Activated CD4-positive, alpha-beta T cell treated with anti-CD3 and anti-CD28 coated beads, Interleukin-2, amount 50 U/mL, for 24 hours (primary cell): ENCODE measurements around the gene EML3.
A peak's percentile ranks its signal among the peaks of the same experiment; 100 is the strongest.
"Not testable (repeated sequence)": the region's sequence is repeated elsewhere in the genome, so short reads cannot be mapped to it uniquely, and the experiment has no call there.

ENCODE experiments used
- DNase-seq, 2 donors: peaks; one replicate each; pipeline ENCODE4 v3.0.0-alpha.2; 2020; ENCODE audit warnings: low read depth in 1 of 2, low spot score in 1 of 2

Gene EML3

DNA sequence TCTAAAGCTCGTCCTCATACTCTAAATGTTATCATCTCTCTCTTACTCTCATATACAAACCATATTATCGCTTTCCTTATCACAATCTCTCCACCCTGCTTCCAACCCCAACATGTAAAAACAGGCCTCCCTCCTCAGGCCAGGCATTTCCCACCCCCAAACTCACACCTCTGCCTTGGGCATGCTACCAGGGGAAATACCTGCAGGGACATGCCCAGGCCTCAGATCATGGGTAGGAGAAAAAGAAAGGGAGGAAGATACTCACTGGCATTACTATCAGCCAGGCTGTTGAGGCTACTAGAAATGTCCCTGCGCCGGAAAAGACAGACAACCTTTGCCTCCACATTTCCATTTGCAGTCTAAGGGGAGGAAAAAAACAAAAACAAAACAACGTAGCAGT is 12.7 kb downstream of the EML3 start:
- DNase-seq = no peak

DNA sequence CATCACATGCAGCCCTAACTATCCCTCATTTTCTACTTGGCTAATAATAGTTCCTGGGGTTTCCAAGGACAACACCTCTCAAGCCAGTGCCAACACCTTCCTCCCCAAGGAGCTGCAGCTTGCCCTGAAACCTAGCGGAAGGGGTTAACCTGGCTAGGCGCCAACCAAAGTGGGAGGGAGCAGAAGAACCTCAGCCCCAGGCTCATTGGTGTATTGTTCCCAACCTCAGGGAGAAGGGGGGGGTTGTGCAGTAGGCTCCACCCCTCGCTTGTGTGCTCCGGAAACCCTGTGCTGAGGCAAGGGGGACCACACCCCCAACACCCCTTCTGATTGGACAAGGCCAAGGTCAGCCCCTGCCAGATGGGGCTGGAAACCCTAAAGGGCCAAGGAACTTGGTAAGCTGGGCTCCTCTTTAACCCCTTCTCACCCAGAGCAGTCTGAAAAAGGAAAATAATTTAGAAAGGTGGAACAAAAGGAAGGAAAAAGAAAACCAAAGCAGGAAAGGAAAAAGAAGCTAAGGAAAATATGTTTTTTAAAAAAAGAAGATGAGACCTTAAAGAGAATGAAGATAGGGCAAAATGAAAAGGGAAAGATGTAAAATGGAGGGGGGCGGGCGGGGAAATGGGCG is 13.4 kb downstream of the EML3 start:
- peak; percentile 78 to 94 for DNase-seq

DNA sequence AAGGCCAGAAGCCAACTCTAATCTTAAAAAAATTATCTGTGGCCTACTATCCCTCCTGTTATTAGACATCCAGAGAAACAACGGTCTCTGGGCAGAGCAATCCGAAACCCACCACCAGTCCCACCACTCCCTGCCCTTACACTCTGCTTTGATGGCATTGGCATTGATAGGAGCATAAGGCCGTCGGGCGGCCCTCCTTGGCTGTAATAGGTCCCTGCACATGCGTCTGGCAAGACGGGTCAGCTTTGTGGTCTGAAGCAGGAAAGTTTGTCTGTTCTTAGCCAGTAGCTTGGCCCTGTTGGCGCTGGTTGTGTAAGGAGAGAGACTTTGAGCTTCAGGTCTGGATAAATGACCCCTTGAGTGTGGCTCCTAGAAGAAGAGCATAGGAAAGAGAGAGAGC is 17.5 kb downstream of the EML3 start:
- DNase-seq = no peak

DNA sequence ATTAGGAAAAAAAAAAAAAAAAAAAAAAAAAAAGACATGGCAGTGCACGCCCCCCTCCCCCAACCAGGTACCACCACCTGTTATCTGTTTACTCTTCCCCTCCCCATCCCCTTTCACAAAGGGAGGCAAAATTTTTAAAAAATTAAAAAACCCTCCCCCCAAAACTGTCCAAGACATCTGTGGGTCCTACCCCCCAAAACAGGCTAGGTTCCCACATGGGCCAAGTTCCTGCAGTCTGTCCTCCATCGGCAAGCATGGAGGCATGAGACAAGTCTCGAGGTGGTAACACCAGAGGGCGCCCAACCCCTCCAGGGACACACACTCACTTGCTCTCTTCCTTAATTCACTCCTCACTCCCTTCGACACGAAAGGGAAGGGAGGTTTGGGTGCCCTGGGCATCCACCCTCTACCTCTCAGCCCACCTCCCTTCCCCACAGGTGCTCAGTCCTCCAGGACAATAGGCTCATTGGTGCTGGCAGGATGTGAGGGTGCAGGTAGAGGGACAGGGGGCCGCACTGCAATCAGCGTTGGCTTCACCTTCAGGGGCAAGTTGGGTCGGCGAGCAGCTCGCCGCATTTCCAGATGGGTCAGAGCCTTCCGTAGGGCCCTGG is 19.0 kb downstream of the EML3 start:
- DNase-seq = peak; percentile 39 to 64

DNA sequence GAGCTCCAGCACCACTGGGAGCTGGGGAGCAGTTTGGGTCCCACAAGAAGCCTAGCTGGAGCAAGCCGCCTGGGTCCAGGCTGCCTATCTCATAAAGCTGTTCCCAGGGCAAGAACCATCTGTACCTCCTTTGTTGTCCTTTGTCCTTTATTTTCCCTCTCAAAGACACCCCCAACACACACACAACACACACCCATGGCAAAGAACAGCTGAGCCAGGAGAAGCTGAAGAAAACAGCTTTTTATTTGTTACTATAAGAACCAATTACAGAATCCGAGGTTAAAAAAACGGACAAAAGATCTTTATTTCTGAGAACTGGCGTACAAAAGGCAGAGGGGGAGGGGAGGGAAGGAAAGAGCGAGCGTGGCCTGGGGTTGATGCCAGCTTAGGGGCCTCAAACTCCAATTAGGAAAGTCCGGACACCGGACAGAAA is 19.6 kb downstream of the EML3 start:
- DNase-seq = no peak

DNA sequence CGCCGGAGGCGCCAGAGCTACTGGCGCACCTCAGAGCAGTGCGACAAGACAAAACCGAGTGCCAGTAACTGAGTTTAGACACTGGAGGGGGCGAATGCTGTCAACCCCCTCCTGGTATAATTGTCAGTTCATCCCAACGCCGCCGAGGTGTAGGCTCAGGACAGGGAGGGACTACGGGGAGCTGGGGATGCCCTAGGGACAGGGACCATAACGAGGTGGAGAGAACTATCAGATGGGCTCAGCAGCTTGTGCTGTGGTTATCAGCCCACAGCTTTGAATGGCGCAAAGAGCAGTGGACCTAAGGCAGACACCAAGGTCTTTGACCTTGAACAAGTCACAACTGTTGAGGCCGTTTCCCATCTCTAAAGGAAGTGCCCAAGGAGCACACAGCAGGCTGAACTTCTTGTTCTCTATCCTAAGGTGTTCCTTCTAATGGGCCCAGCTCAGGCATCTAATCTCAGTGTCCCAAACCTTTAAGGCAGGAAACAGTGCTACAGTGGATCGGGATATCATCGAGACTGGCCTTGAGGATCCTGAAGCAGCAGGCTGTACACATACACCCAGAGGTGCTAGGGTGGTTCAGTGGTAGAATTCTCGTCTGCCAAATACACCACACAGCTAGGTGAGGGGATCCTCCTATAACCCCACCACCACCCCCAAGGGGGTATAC is 20.3 kb downstream of the EML3 start:
- no peak for DNase-seq

DNA sequence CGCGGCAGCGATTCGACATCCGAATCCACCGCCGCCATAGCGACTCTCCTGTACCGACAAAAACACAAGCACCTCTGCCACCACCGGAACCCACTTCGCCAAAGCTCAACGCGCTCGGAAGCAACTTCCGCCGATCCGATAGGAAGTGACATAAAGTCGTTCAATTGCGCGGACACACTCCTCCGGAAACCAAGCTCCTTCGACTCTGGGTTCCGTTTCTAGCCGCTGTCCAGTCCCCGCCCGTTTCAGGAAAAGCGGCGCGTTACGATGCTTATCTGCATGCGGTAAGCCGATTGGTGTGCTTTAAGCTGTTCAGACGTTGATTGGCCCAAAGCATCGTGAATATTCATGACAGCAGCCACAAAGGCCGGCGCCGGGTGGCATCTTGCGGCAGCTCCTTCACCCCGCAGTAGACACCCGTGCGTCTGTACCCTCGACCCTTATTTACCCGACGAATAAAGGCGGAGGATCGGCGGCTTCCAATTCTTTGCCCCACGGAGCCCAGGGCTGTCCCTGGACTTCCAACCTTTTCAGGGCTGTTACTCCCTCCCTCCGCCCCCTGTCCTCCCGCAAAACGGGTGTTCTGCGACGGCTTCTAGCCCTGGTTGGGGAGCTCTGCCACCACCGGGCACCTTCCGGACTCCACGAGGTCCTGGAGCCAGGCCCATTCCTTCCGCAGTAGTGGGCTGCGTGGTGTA is 21.0 kb downstream of the EML3 start, which contains the start of gene TUT1:
Gene TUT1 (minus strand): TSS at position 76 of the 698 bp plus-strand sequence. CDS start 38 bp downstream, at position 38.
- DNase-seq = peak; percentile 88 to 98

DNA sequence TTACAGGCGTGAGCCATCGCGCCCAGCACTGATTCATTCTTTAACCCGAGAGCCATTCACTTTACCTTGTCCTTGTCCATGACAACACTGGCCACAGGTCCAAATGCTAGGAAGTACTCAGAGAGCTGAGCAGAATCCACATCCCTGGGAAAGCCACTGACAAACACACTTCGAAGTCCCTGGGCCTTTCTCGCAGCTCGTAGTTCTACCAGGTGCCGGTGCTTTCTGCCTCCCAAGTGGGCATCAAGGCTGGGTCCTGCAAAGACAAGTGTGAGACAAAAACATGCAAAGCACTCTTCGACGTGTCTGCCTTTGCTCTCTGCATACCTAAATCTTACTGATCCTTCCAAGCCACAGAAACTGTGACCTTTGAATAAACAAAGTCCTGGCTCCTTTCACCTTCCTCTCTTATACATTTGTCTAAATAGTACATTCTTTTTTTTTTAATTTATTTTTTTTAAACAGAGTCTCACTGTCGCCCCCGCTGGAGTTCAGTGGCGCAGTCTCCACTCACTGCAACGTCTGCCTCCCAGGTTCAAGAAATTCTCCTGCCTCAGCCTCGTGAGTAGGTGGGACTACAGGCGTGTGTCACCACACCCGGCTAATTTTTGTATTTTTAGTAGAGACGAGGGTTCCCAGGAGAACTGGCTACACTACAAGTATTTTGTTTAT is 23.5 kb downstream of the EML3 start:
- no peak for DNase-seq

DNA sequence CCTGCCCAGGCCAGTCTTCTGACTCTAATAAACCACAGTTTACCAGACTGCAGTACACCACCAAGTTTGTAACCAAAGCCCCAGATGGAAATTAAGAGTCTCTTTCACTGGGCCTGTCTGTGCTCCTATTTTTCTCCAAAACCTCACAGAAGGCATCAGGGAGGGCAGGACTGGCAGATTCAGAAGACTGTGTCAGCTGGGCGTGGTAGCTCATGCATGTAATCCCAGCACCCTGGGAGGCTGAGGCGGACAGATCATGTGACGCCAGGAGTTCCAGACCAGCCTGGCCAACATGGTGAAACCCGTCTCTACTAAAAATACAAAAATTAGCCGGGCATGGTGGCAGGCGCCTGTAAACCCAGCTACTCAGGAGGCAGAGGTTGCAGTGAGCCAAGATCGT is 27.2 kb downstream of the EML3 start:
- DNase-seq = not testable (repeated sequence)

DNA sequence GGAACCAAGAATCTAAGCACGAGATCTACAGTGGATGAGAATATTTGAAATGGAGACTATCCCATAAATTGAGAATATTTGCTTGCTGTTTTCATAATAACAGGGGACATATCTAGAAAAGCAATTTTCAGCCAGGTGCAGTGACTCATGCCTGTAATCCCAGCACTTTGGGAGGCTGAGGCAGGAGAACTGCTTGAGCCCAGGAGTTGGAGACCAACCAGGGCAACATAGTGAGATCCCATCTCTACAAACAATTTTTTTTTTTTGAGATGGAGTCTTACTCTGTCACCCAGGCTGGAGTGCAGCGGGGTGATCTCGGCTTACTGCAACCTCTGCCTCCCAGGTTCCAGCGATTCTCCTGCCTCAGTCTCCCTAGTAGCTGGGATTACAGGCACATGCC is 30.8 kb downstream of the EML3 start:
- not testable (repeated sequence) for DNase-seq

DNA sequence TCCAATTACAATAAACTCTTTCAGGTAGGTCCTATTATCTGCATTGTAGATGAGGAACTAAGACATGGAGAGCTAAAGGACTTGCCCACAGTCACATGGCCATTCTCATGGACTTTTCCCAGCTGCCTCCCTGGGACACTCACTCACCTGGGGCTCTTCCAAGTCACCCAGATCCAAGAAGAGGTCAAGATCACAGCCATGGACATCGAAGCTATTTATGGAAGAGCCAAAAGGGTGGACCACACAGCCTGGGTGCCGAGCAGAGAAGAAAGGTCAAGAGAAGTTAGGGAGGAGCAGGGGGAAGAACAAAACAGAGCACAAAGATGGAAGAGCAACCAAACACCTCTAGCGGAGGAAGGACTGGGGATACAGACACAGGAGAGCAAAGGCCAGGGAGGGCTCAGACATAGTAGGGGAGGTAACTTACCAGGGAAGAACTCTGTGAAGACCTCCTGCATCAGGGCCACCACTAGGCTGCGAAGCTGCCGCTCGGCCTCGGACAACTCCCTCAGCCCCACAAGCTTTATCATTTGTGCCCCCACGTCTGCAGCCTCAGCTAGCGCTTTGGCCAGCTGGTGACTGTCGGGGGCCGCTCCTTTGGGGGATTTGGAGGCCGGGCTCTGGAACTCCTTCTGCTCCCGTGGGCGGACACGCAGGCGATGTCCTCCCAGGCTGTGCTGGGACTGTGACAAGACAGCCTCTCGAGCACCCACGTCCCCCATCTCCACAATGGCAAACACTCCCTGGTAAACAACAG is 31.4 kb downstream of the EML3 start:
- DNase-seq = no peak

DNA sequence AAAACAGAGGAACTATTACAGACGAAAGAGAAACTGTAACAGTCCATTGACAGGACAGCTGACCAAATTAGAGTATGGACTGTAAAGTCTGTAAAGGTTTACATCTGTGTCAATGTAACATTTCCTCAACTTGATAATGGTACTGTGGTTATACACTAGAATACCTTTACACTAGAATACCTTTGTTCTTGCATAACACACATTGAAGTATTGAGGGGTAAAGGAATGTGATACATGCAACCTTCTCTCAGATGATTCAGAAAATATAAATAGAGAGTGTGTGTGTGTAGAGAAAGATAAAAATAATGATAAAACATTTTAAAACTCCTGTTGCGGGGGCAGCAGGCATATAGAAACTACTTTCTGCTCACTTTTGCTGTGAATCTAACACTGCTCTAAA is 33.3 kb downstream of the EML3 start:
- no peak for DNase-seq

DNA sequence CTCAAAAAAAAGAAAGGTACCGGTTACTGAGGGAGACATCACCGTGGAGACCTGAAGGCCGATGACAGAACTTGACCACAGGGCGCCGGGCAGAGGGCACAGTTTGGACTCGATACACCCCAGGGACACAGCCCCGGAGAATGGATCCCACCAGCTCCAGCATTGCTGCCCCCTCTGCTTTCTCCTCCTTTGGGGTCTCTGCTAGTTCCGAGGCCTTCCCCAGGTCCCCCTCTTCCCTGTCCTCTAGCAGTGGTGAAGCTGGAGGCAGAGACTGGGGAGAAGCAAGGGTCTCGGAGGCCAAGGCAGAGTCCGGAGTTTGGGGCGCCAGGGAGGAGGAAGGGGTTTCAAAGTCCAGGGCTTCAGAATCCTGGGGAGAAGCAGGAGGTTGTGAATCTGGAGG is 34.0 kb downstream of the EML3 start:
- DNase-seq = no peak

DNA sequence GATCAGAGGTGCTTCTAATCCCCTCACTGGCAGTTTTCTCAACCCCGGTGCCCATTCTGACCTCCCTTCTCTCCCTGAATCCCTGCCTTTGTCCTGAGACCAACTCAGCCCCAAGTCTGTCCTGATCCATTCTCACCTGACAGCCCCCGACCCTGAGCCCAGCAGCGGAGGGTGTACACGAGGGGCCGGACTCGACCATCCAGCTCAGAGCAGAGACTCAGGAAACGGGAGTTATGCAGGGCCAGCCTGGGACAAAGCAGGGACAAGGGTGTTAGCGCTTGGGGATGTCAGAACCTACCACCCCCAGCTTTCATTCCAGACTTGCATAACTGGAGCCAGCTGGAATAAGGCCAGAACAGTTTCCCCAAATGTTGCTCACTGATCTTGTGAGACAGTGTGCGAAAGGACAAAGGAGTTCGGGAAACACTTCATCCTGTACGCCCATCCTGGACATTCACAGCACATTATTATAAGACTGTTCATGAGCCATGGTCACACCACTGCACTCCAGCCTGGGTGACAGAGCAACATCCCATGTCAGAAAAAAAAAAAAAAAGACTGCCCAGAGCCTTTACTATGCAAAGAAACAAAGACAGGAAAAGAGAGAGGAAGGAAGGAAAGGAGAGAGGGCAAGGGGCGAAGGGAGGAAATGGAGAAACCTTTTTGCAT is 35.4 kb downstream of the EML3 start:
- DNase-seq = no peak

DNA sequence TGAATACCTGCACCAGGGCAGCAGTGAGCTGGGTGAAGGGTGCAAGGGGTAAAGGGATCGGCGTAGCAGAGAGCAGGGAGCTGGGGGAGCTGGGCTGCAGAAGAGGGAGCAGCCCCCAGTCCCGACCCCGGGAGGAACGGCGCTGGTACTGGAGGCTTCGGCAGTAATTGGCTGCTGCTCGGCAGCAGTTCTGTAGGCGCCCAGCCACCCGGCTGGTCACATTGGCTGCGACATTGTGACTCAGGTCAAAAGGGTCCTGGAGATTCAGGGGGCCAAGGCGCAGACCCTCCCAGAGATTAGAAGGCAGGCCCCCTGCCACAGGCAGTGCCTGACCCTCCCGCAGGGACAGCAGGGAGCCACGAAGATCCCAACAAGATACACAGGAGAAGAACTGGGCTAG is 36.7 kb downstream of the EML3 start:
- no peak for DNase-seq

DNA sequence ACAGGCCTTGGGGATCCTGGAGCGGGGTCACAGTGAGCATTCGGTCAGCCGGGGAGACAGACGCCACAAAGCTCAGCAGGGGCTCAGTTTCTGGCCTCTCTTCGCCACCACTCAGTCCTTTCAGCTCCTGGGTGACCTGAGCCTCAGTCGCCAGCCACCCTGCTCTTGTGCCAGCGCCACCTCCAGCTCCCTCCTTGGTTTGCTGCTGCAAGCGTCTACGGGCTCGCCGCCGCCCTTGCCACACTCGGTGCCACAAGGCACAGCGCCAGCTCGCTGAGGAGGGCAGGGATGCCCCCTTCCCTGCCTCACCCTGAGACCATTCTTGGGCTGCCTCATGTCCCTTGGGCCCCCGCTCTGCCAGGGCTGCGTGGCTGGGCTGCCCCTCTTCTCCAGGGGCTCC is 37.4 kb downstream of the EML3 start:
- no peak for DNase-seq

DNA sequence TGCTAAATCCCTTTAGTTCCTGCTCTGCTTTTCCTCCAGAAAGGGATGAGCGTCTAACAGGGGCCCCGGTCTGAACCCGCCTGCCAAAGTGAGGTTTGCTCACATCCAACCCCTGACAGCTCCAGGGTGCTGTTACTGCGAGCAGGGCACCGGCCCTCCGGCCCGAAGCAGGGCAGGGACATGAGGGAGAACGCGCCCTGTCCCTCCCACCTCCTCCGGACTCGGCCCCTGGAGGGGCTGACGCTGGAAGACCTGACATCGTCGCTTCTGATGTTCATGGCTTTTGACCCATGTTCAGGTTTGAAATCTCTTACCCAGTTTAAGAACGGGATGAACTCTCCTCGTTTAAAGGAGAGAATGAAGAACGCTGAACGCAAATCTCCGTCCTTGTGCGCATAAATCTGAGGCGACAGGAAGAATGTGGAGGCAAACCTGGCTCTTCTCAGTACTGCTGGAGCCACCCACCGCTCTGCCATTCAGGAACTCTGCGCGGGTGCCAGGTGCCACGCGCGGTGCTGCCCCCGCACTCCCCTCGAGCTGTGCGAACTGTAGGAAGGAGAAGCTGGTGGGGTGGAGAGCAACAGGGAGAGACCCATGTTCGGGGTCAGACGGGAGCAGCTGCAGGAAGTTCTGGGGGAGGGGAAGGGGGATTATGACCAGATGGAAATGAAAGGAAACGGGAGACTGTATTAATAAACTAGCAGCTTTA is 38.1 kb downstream of the EML3 start:
- DNase-seq = no peak

DNA sequence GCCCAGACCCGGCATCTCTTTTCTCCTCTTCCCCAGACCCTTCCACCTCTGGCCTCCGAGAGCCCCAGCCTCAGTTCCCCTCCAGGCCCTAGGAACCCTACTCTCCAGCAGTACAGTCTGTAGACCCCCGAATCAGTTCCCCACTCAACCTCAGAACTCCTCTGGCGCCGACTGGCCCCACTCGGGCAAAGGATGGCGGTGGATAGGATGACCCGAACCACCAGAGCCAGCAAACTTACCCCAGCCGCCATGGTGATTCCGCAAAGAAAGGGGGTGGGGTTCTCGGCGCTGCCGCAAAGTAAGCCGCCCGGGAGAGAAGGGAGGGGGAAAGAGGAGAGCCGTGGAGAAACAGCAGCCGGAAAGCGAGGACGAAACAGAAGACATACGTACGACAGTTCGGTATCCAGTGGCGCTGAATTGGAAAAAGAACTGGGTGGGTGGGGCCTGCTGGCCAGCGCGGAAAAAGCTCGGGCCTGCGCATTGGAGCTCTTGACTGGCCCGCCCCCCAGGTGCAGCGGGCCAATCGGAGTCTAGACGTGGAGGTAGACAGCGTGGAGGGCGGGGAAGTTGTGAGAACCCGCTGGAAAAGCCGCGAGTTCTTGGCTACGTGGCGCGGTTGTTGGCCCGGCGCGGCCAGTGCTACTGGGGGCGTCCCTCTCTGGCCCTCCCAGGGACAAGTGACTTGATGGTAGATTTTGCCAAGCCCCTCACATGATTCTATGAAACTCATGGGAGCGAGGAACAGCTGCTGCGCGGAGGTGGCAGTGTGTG is 38.8 kb downstream of the EML3 start, which contains the start of gene EEF1G:
Gene EEF1G (minus strand): TSS at position 300 of the 771 bp plus-strand sequence. CDS start 49 bp downstream, at position 251.
- DNase-seq = peak; percentile 87 to 98
